ENCODE measurements around the gene RAB4B. TPM values are rescaled to one million over a fixed set of nuclear protein-coding genes. Genes with fewer than 3 reads are reported as not detected.

RAB4B gene
- total and polyA plus RNA-seq, 2 of the 13 experiments (the other 11 are each of a cell fraction or from before 2014, with no cell fraction given) = 3.3 to 5.4 TPM

GRCh38 chr19:40750058-40750873 lies 27.8 kb upstream of the RAB4B start, which contains the start of gene ACTMAP (continued):
- TF ChIP-seq ZMYM4 (CRISPR knock-in tag; IDR thresholded peaks at IDR 0.05) (0 out of 2 replicates have a peak, but pooled peaks have one; percentile 58), ZNF451 (CRISPR knock-in tag; IDR thresholded peaks at IDR 0.05) (no peak), PRDM10 (CRISPR knock-in tag; IDR thresholded peaks at IDR 0.05; ENCODE audit: low read depth) (no peak), MEIS2 (CRISPR knock-in tag; IDR thresholded peaks at IDR 0.05) (0 out of 2 replicates have a peak, but pooled peaks have one; percentile 15), ZNF547 (CRISPR knock-in tag; IDR thresholded peaks at IDR 0.05) (no peak), RFXANK (CRISPR knock-in tag; IDR thresholded peaks at IDR 0.05) (peak; percentile 98), CCDC6 (CRISPR knock-in tag; IDR thresholded peaks at IDR 0.05) (peak; percentile 15; the same call in 1 of the 2 replicates), ZNF510 (CRISPR knock-in tag; IDR thresholded peaks at IDR 0.05; ENCODE audit: low read depth) (peak; percentile 57; the same call in 1 of the 2 replicates), DPF2 (CRISPR knock-in tag; IDR thresholded peaks at IDR 0.05; ENCODE audit: borderline replicate concordance, low read depth) (no peak), NCOR1 (IDR thresholded peaks at IDR 0.05; ENCODE audit: borderline replicate concordance, low read length) (peak; percentile 96), NCOA2 (CRISPR knock-in tag; IDR thresholded peaks at IDR 0.05) (peak; percentile 6; the same call in 1 of the 2 replicates), ZNF652 (CRISPR knock-in tag; IDR thresholded peaks at IDR 0.05; ENCODE audit: borderline replicate concordance, low read depth) (peak; percentile 23; the same call in 1 of the 2 replicates), MNT (IDR thresholded peaks at IDR 0.05) (peak; percentile 98), ARID3A (IDR thresholded peaks at IDR 0.05; ENCODE audit: low read depth, low read length) (0 out of 2 replicates have a peak, but pooled peaks have one; percentile 6), THAP11 (CRISPR knock-in tag; IDR thresholded peaks at IDR 0.05) (peak; percentile 82)
- TF ChIP-seq, protein P1, sequence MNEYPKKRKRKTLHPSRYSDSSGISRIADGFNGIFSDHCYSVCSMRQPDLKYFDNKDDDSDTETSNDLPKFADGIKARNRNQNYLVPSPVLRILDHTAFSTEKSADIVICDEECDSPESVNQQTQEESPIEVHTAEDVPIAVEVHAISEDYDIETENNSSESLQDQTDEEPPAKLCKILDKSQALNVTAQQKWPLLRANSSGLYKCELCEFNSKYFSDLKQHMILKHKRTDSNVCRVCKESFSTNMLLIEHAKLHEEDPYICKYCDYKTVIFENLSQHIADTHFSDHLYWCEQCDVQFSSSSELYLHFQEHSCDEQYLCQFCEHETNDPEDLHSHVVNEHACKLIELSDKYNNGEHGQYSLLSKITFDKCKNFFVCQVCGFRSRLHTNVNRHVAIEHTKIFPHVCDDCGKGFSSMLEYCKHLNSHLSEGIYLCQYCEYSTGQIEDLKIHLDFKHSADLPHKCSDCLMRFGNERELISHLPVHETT (CRISPR knock-in tag; conservative IDR thresholded peaks at IDR 0.05) = peak; percentile 47; the same call in 1 of the 2 replicates
- TF ChIP-seq, protein P2, sequence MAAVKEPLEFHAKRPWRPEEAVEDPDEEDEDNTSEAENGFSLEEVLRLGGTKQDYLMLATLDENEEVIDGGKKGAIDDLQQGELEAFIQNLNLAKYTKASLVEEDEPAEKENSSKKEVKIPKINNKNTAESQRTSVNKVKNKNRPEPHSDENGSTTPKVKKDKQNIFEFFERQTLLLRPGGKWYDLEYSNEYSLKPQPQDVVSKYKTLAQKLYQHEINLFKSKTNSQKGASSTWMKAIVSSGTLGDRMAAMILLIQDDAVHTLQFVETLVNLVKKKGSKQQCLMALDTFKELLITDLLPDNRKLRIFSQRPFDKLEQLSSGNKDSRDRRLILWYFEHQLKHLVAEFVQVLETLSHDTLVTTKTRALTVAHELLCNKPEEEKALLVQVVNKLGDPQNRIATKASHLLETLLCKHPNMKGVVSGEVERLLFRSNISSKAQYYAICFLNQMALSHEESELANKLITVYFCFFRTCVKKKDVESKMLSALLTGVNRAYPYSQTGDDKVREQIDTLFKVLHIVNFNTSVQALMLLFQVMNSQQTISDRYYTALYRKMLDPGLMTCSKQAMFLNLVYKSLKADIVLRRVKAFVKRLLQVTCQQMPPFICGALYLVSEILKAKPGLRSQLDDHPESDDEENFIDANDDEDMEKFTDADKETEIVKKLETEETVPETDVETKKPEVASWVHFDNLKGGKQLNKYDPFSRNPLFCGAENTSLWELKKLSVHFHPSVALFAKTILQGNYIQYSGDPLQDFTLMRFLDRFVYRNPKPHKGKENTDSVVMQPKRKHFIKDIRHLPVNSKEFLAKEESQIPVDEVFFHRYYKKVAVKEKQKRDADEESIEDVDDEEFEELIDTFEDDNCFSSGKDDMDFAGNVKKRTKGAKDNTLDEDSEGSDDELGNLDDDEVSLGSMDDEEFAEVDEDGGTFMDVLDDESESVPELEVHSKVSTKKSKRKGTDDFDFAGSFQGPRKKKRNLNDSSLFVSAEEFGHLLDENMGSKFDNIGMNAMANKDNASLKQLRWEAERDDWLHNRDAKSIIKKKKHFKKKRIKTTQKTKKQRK (IDR thresholded peaks at IDR 0.05; ENCODE audit: low read length) = 0 out of 2 replicates have a peak, but pooled peaks have one; percentile 24
